Left ventricle myocardium inferior (tissue), 1 donor: ENCODE measurements around the gene CD47. TPM values are rescaled to one million over a fixed set of nuclear protein-coding genes. Genes with fewer than 3 reads are reported as not detected.

Source experiments
- DNase-seq: peaks from one replicate; pipeline ENCODE4 v3.0.0-alpha.2; 2020
- H3K27ac ChIP-seq: fragments of 200-600 bp; replicated peaks from 2 replicates; pipeline ENCODE4 v1.8.0; 2021
- H3K27me3 ChIP-seq: fragments of 200-600 bp; 2 replicates; pipeline ENCODE4 v1.8.0; 2021; ENCODE audit warnings: low read depth
- H3K36me3 ChIP-seq: fragments of 200-600 bp; 2 replicates; pipeline ENCODE4 v1.8.0; 2021
- H3K4me1 ChIP-seq: fragments of 200-600 bp; 2 replicates; pipeline ENCODE4 v1.8.0; 2021
- H3K4me3 ChIP-seq: fragments of 200-600 bp; 2 replicates; pipeline ENCODE4 v1.8.0; 2021; ENCODE audit warnings: mild to moderate bottlenecking, moderate library complexity
- H3K9me3 ChIP-seq: fragments of 200-600 bp; replicated peaks from 2 replicates; pipeline ENCODE4 v1.8.0; 2021
- CTCF ChIP-seq: fragments of 200-600 bp; IDR thresholded peaks from 2 replicates; pipeline ENCODE4 v1.8.0; 2021; ENCODE audit warnings: antibody characterized with exemption, mild to moderate bottlenecking, borderline replicate concordance
- intact Hi-C: fragments of 100-400 bp; cut with micrococcal nuclease; formaldehyde crosslinking; loops from one replicate; pipeline ENCODE4 v1.11.0; 2022
- total RNA-seq: library from RNA; stranded (reverse); fragmentation: NEBNext Ultra II Directional; extraction: Animal tissue kit (Norgen Biotek cat#: 25700); gene quantifications from one replicate; pipeline ENCODE4 v1.2.1, GENCODE V29; 2021
- donor health status: DM: no; HTN: yes; CAD: no; lungs with severe emphysema.

The CD47 gene
- total RNA-seq, 1 donor from 2014 or later, result 35.9 TPM

DNA sequence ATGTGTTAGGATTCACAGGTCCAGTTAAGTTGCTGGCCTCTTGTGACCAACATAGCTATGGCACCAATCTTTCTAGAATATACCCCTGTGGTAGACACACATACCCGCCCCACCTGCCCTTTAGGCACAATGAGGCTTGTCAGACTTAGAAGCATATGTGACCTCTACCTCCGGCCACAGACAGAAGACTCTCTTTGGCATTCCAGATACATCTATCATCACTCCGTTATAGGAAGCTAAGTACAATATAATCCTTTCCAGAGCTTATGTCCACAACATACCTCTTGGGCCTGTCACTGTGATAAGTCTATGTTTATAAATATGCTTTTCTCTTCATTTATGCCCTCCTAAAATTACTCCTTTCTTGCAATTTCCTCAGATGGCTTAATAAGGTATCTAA is 39.8 kb downstream of the CD47 start:
- peaks cover 55% of the 10 kb centered on the region for H3K36me3 ChIP-seq
- H3K4me1 ChIP-seq, result peaks cover 10% of the 10 kb centered on the region
- H3K9me3 ChIP-seq, result no peaks in the 10 kb centered on the region
- no peaks in the 10 kb centered on the region for H3K27me3 ChIP-seq
- H3K27ac ChIP-seq, result no peak overlapping the region
- intact Hi-C loops, result no loop called here
- no peak for TF ChIP-seq CTCF
- no peak for DNase-seq
- no peak overlapping the region for H3K4me3 ChIP-seq

GRCh38 chr3:108047987-108048386 is 42.8 kb downstream of the CD47 start:
- H3K27ac ChIP-seq, result no peak overlapping the region
- no peak for DNase-seq
- H3K9me3 ChIP-seq, result no peaks in the 10 kb centered on the region
- no peak for TF ChIP-seq CTCF
- intact Hi-C loops, result no loop called here
- no peaks in the 10 kb centered on the region for H3K27me3 ChIP-seq
- no peak overlapping the region for H3K4me3 ChIP-seq
- H3K4me1 ChIP-seq, result peaks cover 10% of the 10 kb centered on the region
- H3K36me3 ChIP-seq, result peaks cover 48% of the 10 kb centered on the region

DNA sequence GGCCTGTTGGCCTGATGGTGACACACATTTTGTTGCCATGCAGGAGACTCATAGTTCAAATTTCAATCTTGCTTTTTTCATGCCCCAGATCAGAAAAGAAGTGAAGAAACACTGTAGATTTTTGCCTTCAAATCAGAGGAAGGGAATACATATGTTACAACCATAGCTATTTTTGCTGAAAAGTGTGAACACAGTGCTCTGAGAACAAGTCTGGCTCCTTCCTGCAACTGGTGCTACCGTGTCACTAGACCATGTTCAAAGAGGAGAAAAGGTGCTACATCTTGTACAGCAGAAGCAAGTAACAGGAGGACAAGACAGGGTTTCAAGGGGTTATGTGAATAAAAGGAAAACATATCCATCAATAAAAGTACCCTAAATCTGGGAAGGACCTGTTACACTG is 44.6 kb downstream of the CD47 start:
- no peak for DNase-seq
- Histone ChIP-seq H3K9me3 (no peaks in the 10 kb centered on the region), H3K27ac (no peak overlapping the region), H3K27me3 (no peaks in the 10 kb centered on the region), H3K4me3 (no peak overlapping the region), H3K36me3 (peaks cover 51% of the 10 kb centered on the region), H3K4me1 (peaks cover 5% of the 10 kb centered on the region)
- no peak for TF ChIP-seq CTCF
- intact Hi-C loops, result no loop called here

DNA sequence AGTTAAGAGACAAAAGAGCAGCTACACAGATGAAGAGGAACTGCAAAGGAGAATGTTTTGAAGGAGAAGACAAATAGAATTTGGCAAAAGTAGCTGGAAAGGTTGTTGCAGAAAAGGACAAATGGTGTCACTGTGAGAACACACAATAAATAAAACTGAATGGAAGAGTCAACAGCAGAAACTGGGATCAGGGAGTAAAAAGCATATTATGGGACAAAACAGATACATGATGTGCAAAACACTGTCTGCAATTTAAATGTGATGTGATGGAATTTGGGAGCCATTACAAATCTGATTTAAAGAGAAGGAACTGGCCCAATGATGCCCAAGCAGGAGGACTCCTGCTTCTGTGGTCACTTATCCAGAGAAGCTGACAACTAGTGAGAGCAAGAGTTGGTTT is 46.1 kb downstream of the CD47 start:
- peaks cover 39% of the 10 kb centered on the region for H3K36me3 ChIP-seq
- no peaks in the 10 kb centered on the region for H3K9me3 ChIP-seq
- intact Hi-C loops, result no loop called here
- DNase-seq, result no peak
- TF ChIP-seq CTCF, result no peak
- H3K4me1 ChIP-seq, result no peaks in the 10 kb centered on the region
- H3K27me3 ChIP-seq, result no peaks in the 10 kb centered on the region
- H3K4me3 ChIP-seq, result no peak overlapping the region
- no peak overlapping the region for H3K27ac ChIP-seq

- peaks cover 28% of the 10 kb centered on the region for H3K36me3 ChIP-seq
- no peak for DNase-seq
- no peak overlapping the region for H3K4me3 ChIP-seq
- H3K27me3 ChIP-seq, result no peaks in the 10 kb centered on the region
- no peaks in the 10 kb centered on the region for H3K9me3 ChIP-seq
- peaks cover 9% of the 10 kb centered on the region for H3K4me1 ChIP-seq
- intact Hi-C loops, result no loop called here
- no peak for TF ChIP-seq CTCF
- H3K27ac ChIP-seq, result no peak overlapping the region
Measured at GRCh38 chr3:108042300-108042699, 48.5 kb downstream of the CD47 start.

DNA sequence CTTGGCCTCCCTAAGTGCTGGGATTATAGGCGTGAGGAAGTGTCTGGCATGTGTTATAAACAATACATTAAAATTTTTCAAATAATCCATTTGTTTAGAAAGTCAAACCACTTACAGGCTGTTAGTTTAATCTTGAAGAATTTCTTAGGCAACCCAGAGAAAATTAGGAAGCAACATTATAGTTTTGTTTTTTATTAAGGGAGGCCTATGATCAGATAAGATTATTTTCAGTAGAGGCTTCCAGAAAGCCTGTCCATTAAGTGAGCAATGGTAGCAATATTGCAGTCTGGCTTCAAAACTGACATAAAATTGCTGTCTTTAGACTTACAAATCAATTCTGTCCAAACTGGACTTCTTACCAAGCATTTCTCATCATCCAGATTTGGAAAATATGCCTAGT is 49.6 kb downstream of the CD47 start:
- H3K27ac ChIP-seq, result no peak overlapping the region
- TF ChIP-seq CTCF, result no peak
- peaks cover 18% of the 10 kb centered on the region for H3K36me3 ChIP-seq
- no peak overlapping the region for H3K4me3 ChIP-seq
- DNase-seq, result no peak
- H3K4me1 ChIP-seq, result peaks cover 19% of the 10 kb centered on the region
- H3K27me3 ChIP-seq, result no peaks in the 10 kb centered on the region
- H3K9me3 ChIP-seq, result no peaks in the 10 kb centered on the region
- intact Hi-C loops, result no loop called here
